Measurements from ENCODE around the gene VSTM2L. TPM values are rescaled to one million over a fixed set of nuclear protein-coding genes. Genes with fewer than 3 reads are reported as not detected.

VSTM2L gene
- total and polyA plus RNA-seq, 2 of the 13 experiments (the other 11 are each of a cell fraction or from before 2014, with no cell fraction given) = not detected

DNA sequence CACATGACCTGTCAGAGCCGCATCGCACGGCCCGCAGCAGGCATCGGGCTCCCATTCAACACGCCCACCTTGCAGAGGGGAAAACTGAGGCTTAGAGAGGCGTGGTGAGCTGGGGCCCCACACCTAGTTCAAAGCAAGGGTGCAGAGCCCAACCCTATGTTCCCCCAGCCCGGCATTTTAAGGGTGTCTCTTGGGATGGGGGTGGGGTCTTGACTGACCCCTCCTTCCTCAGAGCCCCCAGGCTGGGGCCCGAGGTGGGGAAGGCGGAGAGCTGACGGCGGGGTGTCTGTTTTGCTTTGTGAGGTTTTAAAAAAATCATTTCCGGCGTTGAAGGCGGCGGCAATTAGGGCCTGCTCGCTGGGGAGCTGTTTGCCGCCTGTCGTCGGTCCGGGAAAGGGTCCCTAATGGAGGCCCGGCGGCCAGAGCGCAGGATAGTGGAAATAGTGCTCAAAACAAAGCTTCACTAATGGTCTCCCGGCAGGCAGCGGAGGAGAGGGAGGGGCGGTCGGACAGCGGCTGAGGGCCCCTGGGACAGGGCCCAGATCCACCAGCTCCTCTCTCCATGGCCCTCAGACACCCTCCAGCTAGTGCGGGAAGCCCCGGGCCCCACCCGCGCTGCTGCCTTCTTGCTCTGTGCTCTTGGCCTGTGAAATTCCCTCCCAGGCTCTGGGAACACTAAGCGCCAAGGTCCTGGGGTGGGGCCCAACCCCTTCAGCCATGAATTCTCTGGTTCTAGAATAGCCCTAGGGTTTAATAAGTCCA lies 11.9 kb downstream of the VSTM2L start (continued):
- peak; percentile 47 for TF ChIP-seq ZNF605 (CRISPR knock-in tag; IDR thresholded peaks at IDR 0.05)
- TF ChIP-seq, protein P1, sequence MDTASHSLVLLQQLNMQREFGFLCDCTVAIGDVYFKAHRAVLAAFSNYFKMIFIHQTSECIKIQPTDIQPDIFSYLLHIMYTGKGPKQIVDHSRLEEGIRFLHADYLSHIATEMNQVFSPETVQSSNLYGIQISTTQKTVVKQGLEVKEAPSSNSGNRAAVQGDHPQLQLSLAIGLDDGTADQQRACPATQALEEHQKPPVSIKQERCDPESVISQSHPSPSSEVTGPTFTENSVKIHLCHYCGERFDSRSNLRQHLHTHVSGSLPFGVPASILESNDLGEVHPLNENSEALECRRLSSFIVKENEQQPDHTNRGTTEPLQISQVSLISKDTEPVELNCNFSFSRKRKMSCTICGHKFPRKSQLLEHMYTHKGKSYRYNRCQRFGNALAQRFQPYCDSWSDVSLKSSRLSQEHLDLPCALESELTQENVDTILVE (CRISPR knock-in tag; IDR thresholded peaks at IDR 0.05) = 0 out of 2 replicates have a peak, but pooled peaks have one; percentile 38
- TF ChIP-seq ZNF17 (CRISPR knock-in tag; IDR thresholded peaks at IDR 0.05) = no peak
- TF ChIP-seq, protein P2, sequence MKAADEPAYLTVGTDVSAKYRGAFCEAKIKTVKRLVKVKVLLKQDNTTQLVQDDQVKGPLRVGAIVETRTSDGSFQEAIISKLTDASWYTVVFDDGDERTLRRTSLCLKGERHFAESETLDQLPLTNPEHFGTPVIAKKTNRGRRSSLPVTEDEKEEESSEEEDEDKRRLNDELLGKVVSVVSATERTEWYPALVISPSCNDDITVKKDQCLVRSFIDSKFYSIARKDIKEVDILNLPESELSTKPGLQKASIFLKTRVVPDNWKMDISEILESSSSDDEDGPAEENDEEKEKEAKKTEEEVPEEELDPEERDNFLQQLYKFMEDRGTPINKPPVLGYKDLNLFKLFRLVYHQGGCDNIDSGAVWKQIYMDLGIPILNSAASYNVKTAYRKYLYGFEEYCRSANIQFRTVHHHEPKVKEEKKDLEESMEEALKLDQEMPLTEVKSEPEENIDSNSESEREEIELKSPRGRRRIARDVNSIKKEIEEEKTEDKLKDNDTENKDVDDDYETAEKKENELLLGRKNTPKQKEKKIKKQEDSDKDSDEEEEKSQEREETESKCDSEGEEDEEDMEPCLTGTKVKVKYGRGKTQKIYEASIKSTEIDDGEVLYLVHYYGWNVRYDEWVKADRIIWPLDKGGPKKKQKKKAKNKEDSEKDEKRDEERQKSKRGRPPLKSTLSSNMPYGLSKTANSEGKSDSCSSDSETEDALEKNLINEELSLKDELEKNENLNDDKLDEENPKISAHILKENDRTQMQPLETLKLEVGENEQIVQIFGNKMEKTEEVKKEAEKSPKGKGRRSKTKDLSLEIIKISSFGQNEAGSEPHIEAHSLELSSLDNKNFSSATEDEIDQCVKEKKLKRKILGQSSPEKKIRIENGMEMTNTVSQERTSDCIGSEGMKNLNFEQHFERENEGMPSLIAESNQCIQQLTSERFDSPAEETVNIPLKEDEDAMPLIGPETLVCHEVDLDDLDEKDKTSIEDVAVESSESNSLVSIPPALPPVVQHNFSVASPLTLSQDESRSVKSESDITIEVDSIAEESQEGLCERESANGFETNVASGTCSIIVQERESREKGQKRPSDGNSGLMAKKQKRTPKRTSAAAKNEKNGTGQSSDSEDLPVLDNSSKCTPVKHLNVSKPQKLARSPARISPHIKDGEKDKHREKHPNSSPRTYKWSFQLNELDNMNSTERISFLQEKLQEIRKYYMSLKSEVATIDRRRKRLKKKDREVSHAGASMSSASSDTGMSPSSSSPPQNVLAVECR (CRISPR knock-in tag; IDR thresholded peaks at IDR 0.05; ENCODE audit: borderline replicate concordance) = peak; percentile 41; the same call in 1 of the 2 replicates
- TF ChIP-seq, protein P3, sequence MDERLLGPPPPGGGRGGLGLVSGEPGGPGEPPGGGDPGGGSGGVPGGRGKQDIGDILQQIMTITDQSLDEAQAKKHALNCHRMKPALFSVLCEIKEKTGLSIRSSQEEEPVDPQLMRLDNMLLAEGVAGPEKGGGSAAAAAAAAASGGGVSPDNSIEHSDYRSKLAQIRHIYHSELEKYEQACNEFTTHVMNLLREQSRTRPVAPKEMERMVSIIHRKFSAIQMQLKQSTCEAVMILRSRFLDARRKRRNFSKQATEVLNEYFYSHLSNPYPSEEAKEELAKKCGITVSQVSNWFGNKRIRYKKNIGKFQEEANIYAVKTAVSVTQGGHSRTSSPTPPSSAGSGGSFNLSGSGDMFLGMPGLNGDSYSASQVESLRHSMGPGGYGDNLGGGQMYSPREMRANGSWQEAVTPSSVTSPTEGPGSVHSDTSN (CRISPR knock-in tag; IDR thresholded peaks at IDR 0.05) = no peak
- TF ChIP-seq, protein P4, sequence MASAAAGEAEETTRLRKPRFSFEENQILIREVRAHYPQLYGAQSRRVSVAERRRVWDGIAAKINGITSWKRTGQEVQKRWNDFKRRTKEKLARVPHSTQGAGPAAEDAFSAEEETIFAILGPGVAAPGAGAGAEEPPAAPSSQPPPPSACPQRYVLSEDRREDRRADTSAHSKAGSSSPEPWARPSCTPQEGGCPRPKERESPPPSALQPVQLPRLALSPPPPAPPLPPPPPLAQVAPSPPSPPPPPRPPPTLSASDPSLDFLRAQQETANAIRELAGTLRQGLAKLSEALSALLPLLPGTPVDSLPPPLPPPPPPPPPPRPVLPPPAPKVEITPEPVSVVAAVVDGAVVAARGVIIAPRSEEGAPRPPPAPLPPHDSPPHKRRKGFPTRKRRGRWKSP (CRISPR knock-in tag; IDR thresholded peaks at IDR 0.05) = peak; percentile 71; the same call in 1 of the 2 replicates
- TF ChIP-seq ZMYM4 (CRISPR knock-in tag; IDR thresholded peaks at IDR 0.05) = no peak
- TF ChIP-seq ZNF781 (CRISPR knock-in tag; IDR thresholded peaks at IDR 0.05; ENCODE audit: borderline replicate concordance, not compliant biosample characterization) = peak; percentile 82
- TF ChIP-seq CCDC6 (CRISPR knock-in tag; IDR thresholded peaks at IDR 0.05) = peak; percentile 52; the same call in 1 of the 2 replicates
- peak; percentile 92 for TF ChIP-seq ADNP (CRISPR knock-in tag; IDR thresholded peaks at IDR 0.05)
- 0 out of 2 replicates have a peak, but pooled peaks have one; percentile 36 for TF ChIP-seq KLF6 (CRISPR knock-in tag; IDR thresholded peaks at IDR 0.05)
- no peak for TF ChIP-seq ZNF101 (CRISPR knock-in tag; IDR thresholded peaks at IDR 0.05; ENCODE audit: borderline replicate concordance, low read depth)
- TF ChIP-seq ELF1 (CRISPR knock-in tag; IDR thresholded peaks at IDR 0.05) = peak; percentile 30; the same call in 1 of the 2 replicates
- TF ChIP-seq ZNF225 (CRISPR knock-in tag; IDR thresholded peaks at IDR 0.05) = no peak
- TF ChIP-seq DPF2 (CRISPR knock-in tag; IDR thresholded peaks at IDR 0.05; ENCODE audit: borderline replicate concordance, low read depth) = no peak
- TF ChIP-seq RCOR2 (CRISPR knock-in tag; IDR thresholded peaks at IDR 0.05) = peak; percentile 83
- peak; percentile 75 for TF ChIP-seq ZFY (CRISPR knock-in tag; IDR thresholded peaks at IDR 0.05)
- TF ChIP-seq HNRNPLL (IDR thresholded peaks at IDR 0.05; ENCODE audit: low read depth, low read length, poor library complexity, severe bottlenecking) = peak; percentile 78
- peak; percentile 43; the same call in 1 of the 2 replicates for TF ChIP-seq HDAC1 (CRISPR knock-in tag; IDR thresholded peaks at IDR 0.05)
- TF ChIP-seq, protein P5, sequence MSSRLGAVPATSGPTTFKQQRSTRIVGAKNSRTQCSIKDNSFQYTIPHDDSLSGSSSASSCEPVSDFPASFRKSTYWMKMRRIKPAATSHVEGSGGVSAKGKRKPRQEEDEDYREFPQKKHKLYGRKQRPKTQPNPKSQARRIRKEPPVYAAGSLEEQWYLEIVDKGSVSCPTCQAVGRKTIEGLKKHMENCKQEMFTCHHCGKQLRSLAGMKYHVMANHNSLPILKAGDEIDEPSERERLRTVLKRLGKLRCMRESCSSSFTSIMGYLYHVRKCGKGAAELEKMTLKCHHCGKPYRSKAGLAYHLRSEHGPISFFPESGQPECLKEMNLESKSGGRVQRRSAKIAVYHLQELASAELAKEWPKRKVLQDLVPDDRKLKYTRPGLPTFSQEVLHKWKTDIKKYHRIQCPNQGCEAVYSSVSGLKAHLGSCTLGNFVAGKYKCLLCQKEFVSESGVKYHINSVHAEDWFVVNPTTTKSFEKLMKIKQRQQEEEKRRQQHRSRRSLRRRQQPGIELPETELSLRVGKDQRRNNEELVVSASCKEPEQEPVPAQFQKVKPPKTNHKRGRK (CRISPR knock-in tag; IDR thresholded peaks at IDR 0.05) = 0 out of 2 replicates have a peak, but pooled peaks have one; percentile 50

Measured in HepG2 (cell line).